KMS-11 (cell line): Measurements from ENCODE around the gene DNAJC27.

Experiments
- H2AFZ ChIP-seq: fragments of 200-600 bp; sonication (generic); 2 replicates; pipeline ENCODE4 v1.6.1; 2016; ENCODE audit warnings: antibody characterized with exemption, mixed run types, low read depth
- H3K27ac ChIP-seq: fragments of 200-600 bp; sonication (generic); 2 replicates; pipeline ENCODE4 v1.6.1; 2016; ENCODE audit warnings: mild to moderate bottlenecking, mixed run types
- H3K27me3 ChIP-seq: fragments of 200-600 bp; sonication (generic); 2 replicates; pipeline ENCODE4 v1.6.1; 2017; ENCODE audit warnings: mild to moderate bottlenecking, low read depth, mixed run types, moderate library complexity; ENCODE audit not compliant: insufficient read depth
- H3K36me3 ChIP-seq: fragments of 200-600 bp; sonication (generic); 2 replicates; pipeline ENCODE4 v1.6.1; 2017; ENCODE audit warnings: mild to moderate bottlenecking, mixed run types; ENCODE audit not compliant: insufficient read depth
- H3K4me1 ChIP-seq: fragments of 200-600 bp; sonication (generic); 2 replicates; pipeline ENCODE4 v1.6.1; 2016; ENCODE audit warnings: mild to moderate bottlenecking, low read depth, mixed run types; ENCODE audit not compliant: poor library complexity, severe bottlenecking
- H3K4me2 ChIP-seq: fragments of 200-600 bp; sonication (generic); 2 replicates; pipeline ENCODE4 v1.7.0; 2016; ENCODE audit warnings: mild to moderate bottlenecking, mixed run types
- H3K4me3 ChIP-seq: fragments of 200-600 bp; sonication (generic); IDR thresholded peaks from 2 replicates; pipeline ENCODE4 v1.6.1; 2017; ENCODE audit warnings: low read depth, low read length, mixed read lengths; ENCODE audit not compliant: insufficient read depth
- H3K79me2 ChIP-seq: fragments of 200-600 bp; sonication (generic); 2 replicates; pipeline ENCODE4 v1.6.1; 2016; ENCODE audit warnings: low read depth, mixed run types; ENCODE audit not compliant: insufficient read depth
- H3K9ac ChIP-seq: fragments of 200-600 bp; sonication (generic); 2 replicates; pipeline ENCODE4 v1.6.1; 2016; ENCODE audit warnings: mild to moderate bottlenecking, mixed run types
- H4K20me1 ChIP-seq: fragments of 200-600 bp; sonication (generic); 2 replicates; pipeline ENCODE4 v1.6.1; 2016; ENCODE audit warnings: mild to moderate bottlenecking, mixed run types; ENCODE audit not compliant: insufficient read depth
- CTCF ChIP-seq: fragments of 200-600 bp; sonication (generic); conservative IDR thresholded peaks from 2 replicates; pipeline ENCODE4 v1.6.1; 2017; ENCODE audit warnings: low read depth, mild to moderate bottlenecking, antibody characterized with exemption, low read length, moderate library complexity, mixed read lengths

Gene DNAJC27

GRCh38 chr2:24943427-24944053 lies 28.2 kb downstream of the DNAJC27 start:
- Histone ChIP-seq H3K36me3 (no peaks in the 10 kb centered on the region), H3K27me3 (no peaks in the 10 kb centered on the region)
- TF ChIP-seq CTCF: no peak

GRCh38 chr2:24939353-24939752 lies 32.4 kb downstream of the DNAJC27 start:
- H3K9ac ChIP-seq: no peak overlapping the region
- no peaks in the 10 kb centered on the region for H3K79me2 ChIP-seq
- H3K4me2 ChIP-seq: no peak overlapping the region
- no peak for TF ChIP-seq CTCF
- no peaks in the 10 kb centered on the region for H3K27me3 ChIP-seq
- no peak overlapping the region for H2AFZ ChIP-seq
- no peaks in the 10 kb centered on the region for H3K4me1 ChIP-seq
- no peaks in the 10 kb centered on the region for H3K36me3 ChIP-seq
- no peaks in the 10 kb centered on the region for H4K20me1 ChIP-seq
- H3K27ac ChIP-seq: no peak overlapping the region
- H3K4me3 ChIP-seq: no peak overlapping the region

More at GRCh38 chr2:24943427-24944053, 28.2 kb downstream of the DNAJC27 start:
- no peaks in the 10 kb centered on the region for H4K20me1 ChIP-seq
- no peak overlapping the region for H2AFZ ChIP-seq
- H3K4me2 ChIP-seq: no peak overlapping the region
- no peak overlapping the region for H3K4me3 ChIP-seq
- no peaks in the 10 kb centered on the region for H3K79me2 ChIP-seq
- H3K9ac ChIP-seq: no peak overlapping the region
- no peak overlapping the region for H3K27ac ChIP-seq
- H3K4me1 ChIP-seq: no peaks in the 10 kb centered on the region

GRCh38 chr2:24937236-24937635 lies 34.5 kb downstream of the DNAJC27 start:
- TF ChIP-seq CTCF: no peak
- no peaks in the 10 kb centered on the region for H3K79me2 ChIP-seq
- H3K4me3 ChIP-seq: no peak overlapping the region
- H3K4me1 ChIP-seq: no peaks in the 10 kb centered on the region
- no peak overlapping the region for H2AFZ ChIP-seq
- H3K36me3 ChIP-seq: no peaks in the 10 kb centered on the region
- H3K27ac ChIP-seq: no peak overlapping the region
- H4K20me1 ChIP-seq: no peaks in the 10 kb centered on the region
- H3K27me3 ChIP-seq: no peaks in the 10 kb centered on the region
- H3K9ac ChIP-seq: no peak overlapping the region
- H3K4me2 ChIP-seq: no peak overlapping the region

GRCh38 chr2:24935145-24935544 lies 36.6 kb downstream of the DNAJC27 start:
- no peak for TF ChIP-seq CTCF
- Histone ChIP-seq H3K36me3 (no peaks in the 10 kb centered on the region), H3K9ac (no peak overlapping the region), H3K4me2 (no peak overlapping the region), H2AFZ (no peak overlapping the region), H4K20me1 (no peaks in the 10 kb centered on the region), H3K27me3 (no peaks in the 10 kb centered on the region), H3K27ac (no peak overlapping the region), H3K4me1 (peaks cover 21% of the 10 kb centered on the region), H3K4me3 (no peak overlapping the region), H3K79me2 (no peaks in the 10 kb centered on the region)
